Naive thymus-derived CD4-positive, alpha-beta T cell (primary cell): Measurements from ENCODE around the gene PTPRQ. TPM values are rescaled to one million over a fixed set of nuclear protein-coding genes. Genes with fewer than 3 reads are reported as not detected.

Experiments used
- ATAC-seq: fragments of 150-1000 bp; cut with Tn5 transposase; 2 replicates; pipeline ENCODE4 v1.10.0; 2021; ENCODE audit warnings: mild to moderate bottlenecking, moderate library complexity
- CTCF ChIA-PET: fragments of 350-600 bp; sonication (Branson Sonifier 250); formaldehyde crosslinking; loops from one replicate; lab custom pipeline; 2021; ENCODE audit warnings: antibody characterized with exemption; lab: Charles Lee
- POLR2A ChIA-PET: fragments of 350-600 bp; sonication (Branson Sonifier 250); formaldehyde crosslinking; loops from one replicate; lab custom pipeline; 2021; ENCODE audit warnings: antibody characterized with exemption, inconsistent platforms; lab: Charles Lee
- DNase-seq, 9 donors: peaks; one replicate each; pipeline versions ENCODE4 v3.0.0 to v3.0.0-alpha.2; 2020 to 2022; ENCODE audit warnings: mixed read lengths in 1 of 9
- H3K27ac ChIP-seq: one replicate; pipeline ENCODE4 v1.7.0; 2013; ENCODE audit warnings: mild to moderate bottlenecking, low read depth, low read length, moderate library complexity
- H3K27me3 ChIP-seq, 2 donors: one replicate each; pipeline ENCODE4 v1.7.0; 2013; ENCODE audit warnings: low read length in 2 of 2, mild to moderate bottlenecking in 2 of 2, moderate library complexity in 2 of 2; ENCODE audit not compliant: control insufficient read depth in 2 of 2, insufficient read depth in 2 of 2
- H3K36me3 ChIP-seq, 3 experiments: 1 replicate in 2 of 3; 2 replicates in 1 of 3; pipeline ENCODE4 v1.7.0; 2013; ENCODE audit warnings: low read length in 3 of 3, mild to moderate bottlenecking in 3 of 3, moderate library complexity in 1 of 3; ENCODE audit not compliant: insufficient read depth in 3 of 3, control insufficient read depth in 2 of 3
- H3K4me1 ChIP-seq, 2 donors: one replicate each; pipeline ENCODE4 v1.7.0; 2013; ENCODE audit warnings: low read length in 2 of 2, mild to moderate bottlenecking in 2 of 2, moderate library complexity in 1 of 2; ENCODE audit not compliant: control insufficient read depth in 2 of 2, insufficient read depth in 2 of 2
- H3K4me3 ChIP-seq: 2 replicates; pipeline ENCODE4 v1.7.0; 2013; ENCODE audit warnings: mild to moderate bottlenecking, low read length
- H3K9me3 ChIP-seq, 3 experiments: 1 replicate in 2 of 3; 2 replicates in 1 of 3; pipeline ENCODE4 v1.7.0; 2013; ENCODE audit warnings: low read length in 3 of 3; ENCODE audit not compliant: control insufficient read depth in 2 of 3
- H3K27ac Mint-ChIP-seq, 9 donors: one replicate each; pipeline ENCODE4 v1.8.0; 2020 to 2022; ENCODE audit warnings: mixed read lengths in 9 of 9, mild to moderate bottlenecking in 8 of 9, moderate library complexity in 5 of 9, inconsistent platforms in 2 of 9
- H3K27me3 Mint-ChIP-seq, 5 donors: one replicate each; pipeline ENCODE4 v1.8.0; 2021 to 2022; ENCODE audit warnings: mixed read lengths in 5 of 5, mild to moderate bottlenecking in 1 of 5
- H3K36me3 Mint-ChIP-seq, 5 donors: one replicate each; pipeline ENCODE4 v1.8.0; 2020 to 2022; ENCODE audit warnings: mixed read lengths in 5 of 5, mild to moderate bottlenecking in 3 of 5, inconsistent platforms in 1 of 5
- H3K4me1 Mint-ChIP-seq, 7 donors: one replicate each; pipeline ENCODE4 v1.8.0; 2020 to 2022; ENCODE audit warnings: mixed read lengths in 7 of 7, mild to moderate bottlenecking in 3 of 7, inconsistent platforms in 1 of 7
- H3K4me3 Mint-ChIP-seq, 10 donors: one replicate each; pipeline ENCODE4 v1.8.0; 2020 to 2022; ENCODE audit warnings: mild to moderate bottlenecking in 10 of 10, mixed read lengths in 10 of 10, moderate library complexity in 6 of 10, inconsistent platforms in 2 of 10
- H3K9me3 Mint-ChIP-seq, 11 donors: one replicate each; pipeline ENCODE4 v1.8.0; 2020 to 2022; ENCODE audit warnings: mixed read lengths in 11 of 11, mild to moderate bottlenecking in 4 of 11, inconsistent platforms in 1 of 11, moderate library complexity in 1 of 11
- intact Hi-C, 2 donors: fragments of 100-400 bp; cut with micrococcal nuclease; formaldehyde crosslinking; loops; one replicate each; pipeline ENCODE4 v1.15.1; 2023
- polyA plus RNA-seq, 2 donors: library from polyadenylated mRNA; unstranded; fragments of 300-500 nt; fragmentation: Illumina TruSeq; gene quantifications; one replicate each; pipeline ENCODE4 v1.2.3, GENCODE V29; 2021
- total RNA-seq, 6 experiments: library from RNA in 5 of 6; stranded (reverse) in 5 of 6; gene quantifications; 1 replicate in 5 of 6; 2 replicates in 1 of 6; pipeline ENCODE4 v1.2.3 and lab custom pipeline; 2021 to 2026

Gene PTPRQ
- total and polyA plus RNA-seq, 7 experiments from 2014 or later: not detected

GRCh38 chr12:80539029-80539428 lies 95.0 kb downstream of the PTPRQ start:
- ChIA-PET POLR2A (no interaction called here), CTCF (no interaction called here)
- DNase-seq (no peak), ATAC-seq (no peak)
- intact Hi-C loops: no loop called here
- no peaks in the 10 kb centered on the region for H3K4me1 ChIP-seq
- no peaks in the 10 kb centered on the region for H3K9me3 ChIP-seq
- H3K27me3 Mint-ChIP-seq: no peaks in the 10 kb centered on the region
- H3K36me3 ChIP-seq: no peaks in the 10 kb centered on the region
- no peak overlapping the region for H3K27ac ChIP-seq
- no peak overlapping the region for H3K4me3 ChIP-seq
- H3K4me3 Mint-ChIP-seq: no peak overlapping the region
- peaks cover 0 to 8% (median 0%) of the 10 kb centered on the region in 11 donors for H3K9me3 Mint-ChIP-seq
- no peak overlapping the region for H3K27ac Mint-ChIP-seq
- H3K27me3 ChIP-seq: no peaks in the 10 kb centered on the region
- H3K36me3 Mint-ChIP-seq: no peaks in the 10 kb centered on the region
- H3K4me1 Mint-ChIP-seq: no peaks in the 10 kb centered on the region

GRCh38 chr12:80549298-80549697 lies 105.3 kb downstream of the PTPRQ start:
- Histone ChIP-seq H3K4me1 (no peaks in the 10 kb centered on the region), H3K27ac (no peak overlapping the region), H3K36me3 (no peaks in the 10 kb centered on the region), H3K27me3 (no peaks in the 10 kb centered on the region), H3K4me3 (no peak overlapping the region), H3K9me3 (no peaks in the 10 kb centered on the region)
- H3K4me1 Mint-ChIP-seq: no peaks in the 10 kb centered on the region
- POLR2A ChIA-PET: no interaction called here
- H3K27me3 Mint-ChIP-seq: no peaks in the 10 kb centered on the region
- no peak for ATAC-seq
- H3K9me3 Mint-ChIP-seq: peaks cover 0 to 2% (median 0%) of the 10 kb centered on the region in 11 donors
- H3K4me3 Mint-ChIP-seq: no peak overlapping the region
- H3K36me3 Mint-ChIP-seq: no peaks in the 10 kb centered on the region
- CTCF ChIA-PET: no interaction called here
- intact Hi-C loops: no loop called here
- no peak overlapping the region for H3K27ac Mint-ChIP-seq
- no peak for DNase-seq

GRCh38 chr12:80551897-80552296 lies 107.9 kb downstream of the PTPRQ start:
- CTCF ChIA-PET: no interaction called here
- no peak overlapping the region for H3K4me3 Mint-ChIP-seq

GRCh38 chr12:80553316-80553715 lies 109.3 kb downstream of the PTPRQ start:
- CTCF ChIA-PET: no interaction called here
- no peaks in the 10 kb centered on the region for H3K36me3 Mint-ChIP-seq

More at GRCh38 chr12:80551897-80552296, 107.9 kb downstream of the PTPRQ start:
- Histone ChIP-seq H3K36me3 (no peaks in the 10 kb centered on the region), H3K4me1 (no peaks in the 10 kb centered on the region), H3K4me3 (no peak overlapping the region), H3K27me3 (no peaks in the 10 kb centered on the region), H3K27ac (no peak overlapping the region), H3K9me3 (no peaks in the 10 kb centered on the region)
- Mint-ChIP-seq H3K27me3 (no peaks in the 10 kb centered on the region), H3K9me3 (peaks cover 0 to 3% (median 0%) of the 10 kb centered on the region in 11 donors), H3K36me3 (no peaks in the 10 kb centered on the region), H3K27ac (no peak overlapping the region), H3K4me1 (no peaks in the 10 kb centered on the region)
- intact Hi-C loops: no loop called here
- DNase-seq (no peak), ATAC-seq (no peak)
- POLR2A ChIA-PET: no interaction called here

GRCh38 chr12:80556566-80556965 lies 112.5 kb downstream of the PTPRQ start:
- ChIA-PET POLR2A (no interaction called here), CTCF (no interaction called here)
- H3K4me1 ChIP-seq: no peaks in the 10 kb centered on the region
- no peak overlapping the region for H3K27ac ChIP-seq
- H3K4me3 Mint-ChIP-seq: no peak overlapping the region
- DNase-seq: no peak
- H3K27me3 ChIP-seq: no peaks in the 10 kb centered on the region
- ATAC-seq: no peak
- H3K36me3 Mint-ChIP-seq: no peaks in the 10 kb centered on the region
- H3K27ac Mint-ChIP-seq: no peak overlapping the region
- no peak overlapping the region for H3K4me3 ChIP-seq
- no peaks in the 10 kb centered on the region for H3K9me3 ChIP-seq
- no peaks in the 10 kb centered on the region for H3K27me3 Mint-ChIP-seq
- no peaks in the 10 kb centered on the region for H3K36me3 ChIP-seq
- H3K4me1 Mint-ChIP-seq: peaks cover 0 to under 1% (median 0%) of the 10 kb centered on the region in 7 donors
- intact Hi-C loops: no loop called here
- peaks cover 0 to 7% (median 0%) of the 10 kb centered on the region in 11 donors for H3K9me3 Mint-ChIP-seq

More at GRCh38 chr12:80553316-80553715, 109.3 kb downstream of the PTPRQ start:
- no peaks in the 10 kb centered on the region for H3K27me3 ChIP-seq
- POLR2A ChIA-PET: no interaction called here
- Mint-ChIP-seq H3K4me3 (no peak overlapping the region), H3K4me1 (no peaks in the 10 kb centered on the region), H3K9me3 (peaks cover 0 to 3% (median 0%) of the 10 kb centered on the region in 11 donors), H3K27me3 (no peaks in the 10 kb centered on the region), H3K27ac (no peak overlapping the region)
- intact Hi-C loops: no loop called here
- H3K4me1 ChIP-seq: no peaks in the 10 kb centered on the region
- DNase-seq (no peak), ATAC-seq (no peak)
- H3K27ac ChIP-seq: no peak overlapping the region
- H3K36me3 ChIP-seq: no peaks in the 10 kb centered on the region
- H3K4me3 ChIP-seq: no peak overlapping the region
- H3K9me3 ChIP-seq: no peaks in the 10 kb centered on the region

GRCh38 chr12:80559766-80560165 lies 115.7 kb downstream of the PTPRQ start:
- CTCF ChIA-PET: no interaction called here
- Histone ChIP-seq H3K4me1 (no peaks in the 10 kb centered on the region), H3K9me3 (no peaks in the 10 kb centered on the region), H3K27me3 (no peaks in the 10 kb centered on the region), H3K27ac (no peak overlapping the region), H3K36me3 (no peaks in the 10 kb centered on the region), H3K4me3 (no peak overlapping the region)
- intact Hi-C loops: no loop called here
- H3K27ac Mint-ChIP-seq: no peak overlapping the region
- no peak overlapping the region for H3K4me3 Mint-ChIP-seq
- no peaks in the 10 kb centered on the region for H3K27me3 Mint-ChIP-seq
- no peak for DNase-seq
- POLR2A ChIA-PET: no interaction called here
- H3K9me3 Mint-ChIP-seq: peaks cover 0 to 7% (median 0%) of the 10 kb centered on the region in 11 donors
- no peaks in the 10 kb centered on the region for H3K36me3 Mint-ChIP-seq
- no peak for ATAC-seq
- peaks cover 0 to 2% (median 0%) of the 10 kb centered on the region in 7 donors for H3K4me1 Mint-ChIP-seq

GRCh38 chr12:80565271-80565670 lies 121.2 kb downstream of the PTPRQ start:
- Histone ChIP-seq H3K27ac (no peak overlapping the region), H3K9me3 (no peaks in the 10 kb centered on the region), H3K36me3 (no peaks in the 10 kb centered on the region), H3K27me3 (no peaks in the 10 kb centered on the region), H3K4me3 (no peak overlapping the region), H3K4me1 (no peaks in the 10 kb centered on the region)
- peaks cover 0 to 8% (median 6%) of the 10 kb centered on the region in 11 donors for H3K9me3 Mint-ChIP-seq
- DNase-seq (no peak), ATAC-seq (no peak)
- peaks cover 0 to 2% (median 0%) of the 10 kb centered on the region in 7 donors for H3K4me1 Mint-ChIP-seq
- H3K4me3 Mint-ChIP-seq: no peak overlapping the region
- no peak overlapping the region for H3K27ac Mint-ChIP-seq
- no peaks in the 10 kb centered on the region for H3K27me3 Mint-ChIP-seq
- intact Hi-C loops: no loop called here
- POLR2A ChIA-PET: no interaction called here
- peaks cover 0 to 3% (median 0%) of the 10 kb centered on the region in 5 donors for H3K36me3 Mint-ChIP-seq
- CTCF ChIA-PET: interaction anchor here (0.7 kb wide), 1 partner anchor 9 kb away, joined by 4 read pairs; no protein-coding TSS in a partner anchor
